ENCODE measurements around the gene PTGDR. TPM values are rescaled to one million over a fixed set of nuclear protein-coding genes. Genes with fewer than 3 reads are reported as not detected.

Gene PTGDR
- total RNA-seq, 2 experiments from 2014 or later: 0.13 to 0.43 TPM

- no peaks in the 10 kb centered on the region for H3K9me3 Mint-ChIP-seq
- POLR2A ChIA-PET: interaction anchor here (0.5 kb wide), 1 partner anchor 14 kb away, joined by 3 read pairs; no protein-coding TSS in a partner anchor
- no peak for DNase-seq
- no peaks in the 10 kb centered on the region for H3K36me3 Mint-ChIP-seq (ENCODE audit: low read depth)
- H3K4me3 Mint-ChIP-seq: no peak overlapping the region
- TF ChIP-seq, protein P1, sequence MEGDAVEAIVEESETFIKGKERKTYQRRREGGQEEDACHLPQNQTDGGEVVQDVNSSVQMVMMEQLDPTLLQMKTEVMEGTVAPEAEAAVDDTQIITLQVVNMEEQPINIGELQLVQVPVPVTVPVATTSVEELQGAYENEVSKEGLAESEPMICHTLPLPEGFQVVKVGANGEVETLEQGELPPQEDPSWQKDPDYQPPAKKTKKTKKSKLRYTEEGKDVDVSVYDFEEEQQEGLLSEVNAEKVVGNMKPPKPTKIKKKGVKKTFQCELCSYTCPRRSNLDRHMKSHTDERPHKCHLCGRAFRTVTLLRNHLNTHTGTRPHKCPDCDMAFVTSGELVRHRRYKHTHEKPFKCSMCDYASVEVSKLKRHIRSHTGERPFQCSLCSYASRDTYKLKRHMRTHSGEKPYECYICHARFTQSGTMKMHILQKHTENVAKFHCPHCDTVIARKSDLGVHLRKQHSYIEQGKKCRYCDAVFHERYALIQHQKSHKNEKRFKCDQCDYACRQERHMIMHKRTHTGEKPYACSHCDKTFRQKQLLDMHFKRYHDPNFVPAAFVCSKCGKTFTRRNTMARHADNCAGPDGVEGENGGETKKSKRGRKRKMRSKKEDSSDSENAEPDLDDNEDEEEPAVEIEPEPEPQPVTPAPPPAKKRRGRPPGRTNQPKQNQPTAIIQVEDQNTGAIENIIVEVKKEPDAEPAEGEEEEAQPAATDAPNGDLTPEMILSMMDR (IDR thresholded peaks at IDR 0.05): no peak
- no peak overlapping the region for H3K27ac Mint-ChIP-seq
- H3K4me1 Mint-ChIP-seq (ENCODE audit: low read depth): peaks cover 22% of the 10 kb centered on the region
- intact Hi-C loops (cut with micrococcal nuclease): no loop called here
- CTCF ChIA-PET: interaction anchor here (2.6 kb wide), 1 partner anchor 9 kb away, joined by 6 read pairs; no protein-coding TSS in a partner anchor
- ATAC-seq: no peak
- no peaks in the 10 kb centered on the region for H3K27me3 Mint-ChIP-seq
Observed at GRCh38 chr14:52240623-52241022, 26.9 kb upstream of the PTGDR start.

GRCh38 chr14:52241087-52241793, 26.3 kb upstream of the PTGDR start:
- Mint-ChIP-seq H3K27me3 (no peaks in the 10 kb centered on the region), H3K4me3 (no peak overlapping the region), H3K9me3 (no peaks in the 10 kb centered on the region), H3K27ac (no peak overlapping the region), H3K36me3 (ENCODE audit: low read depth) (no peaks in the 10 kb centered on the region), H3K4me1 (ENCODE audit: low read depth) (peaks cover 22% of the 10 kb centered on the region)
- TF ChIP-seq, protein P1 (IDR thresholded peaks at IDR 0.05): no peak
- ATAC-seq (peak; percentile 53), DNase-seq (no peak)
- intact Hi-C loops (cut with micrococcal nuclease): no loop called here
- ChIA-PET POLR2A (interaction anchor here (0.5 kb wide), 1 partner anchor 13 kb away, joined by 3 read pairs; no protein-coding TSS in a partner anchor), CTCF (interaction anchor here (2.6 kb wide), 1 partner anchor 8 kb away, joined by 6 read pairs; no protein-coding TSS in a partner anchor)

GRCh38 chr14:52244328-52244727, 23.2 kb upstream of the PTGDR start:
- Mint-ChIP-seq H3K36me3 (ENCODE audit: low read depth) (peaks cover 6% of the 10 kb centered on the region), H3K27ac (no peak overlapping the region), H3K4me1 (ENCODE audit: low read depth) (peaks cover 31% of the 10 kb centered on the region), H3K9me3 (peaks cover 5% of the 10 kb centered on the region), H3K4me3 (no peak overlapping the region), H3K27me3 (no peaks in the 10 kb centered on the region)
- POLR2A ChIA-PET: interaction anchor here (1.0 kb wide), 1 partner anchor 141 kb away, joined by 3 read pairs; no protein-coding TSS in a partner anchor
- intact Hi-C loops (cut with micrococcal nuclease): no loop called here
- CTCF ChIA-PET: no interaction called here
- TF ChIP-seq, protein P1 (IDR thresholded peaks at IDR 0.05): no peak
- DNase-seq: no peak
- ATAC-seq: no peak

- Mint-ChIP-seq H3K9me3 (peaks cover 5% of the 10 kb centered on the region), H3K4me1 (ENCODE audit: low read depth) (peaks cover 28% of the 10 kb centered on the region), H3K27ac (no peak overlapping the region), H3K27me3 (no peaks in the 10 kb centered on the region), H3K4me3 (no peak overlapping the region), H3K36me3 (ENCODE audit: low read depth) (peaks cover 6% of the 10 kb centered on the region)
- intact Hi-C loops (cut with micrococcal nuclease): no loop called here
- DNase-seq (no peak), ATAC-seq (no peak)
- TF ChIP-seq, protein P1 (IDR thresholded peaks at IDR 0.05): no peak
- ChIA-PET CTCF (no interaction called here), POLR2A (interaction anchor here (1.0 kb wide), 1 partner anchor 141 kb away, joined by 3 read pairs; no protein-coding TSS in a partner anchor)
Observed at GRCh38 chr14:52244997-52245396, 22.5 kb upstream of the PTGDR start.

DNA sequence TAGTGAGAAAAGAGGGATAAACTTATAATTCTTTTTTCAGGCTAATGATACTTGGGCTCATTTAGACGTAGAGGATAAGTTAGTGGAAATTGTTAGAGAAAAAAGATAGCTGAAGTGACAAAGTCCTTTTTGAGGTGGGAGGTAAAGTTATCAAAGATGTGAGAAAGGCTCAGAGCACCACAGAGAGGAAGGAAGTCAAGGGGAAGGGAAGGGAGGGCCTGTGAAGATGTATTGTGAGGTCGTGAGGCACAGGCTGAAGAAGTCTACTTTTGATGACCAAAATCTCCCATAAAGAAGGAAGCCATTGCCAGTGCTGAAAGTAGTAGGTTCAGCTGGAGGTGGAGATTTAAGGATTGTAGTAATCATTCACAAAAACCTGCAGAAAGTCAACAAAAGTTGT, 19.4 kb upstream of the PTGDR start:
- ChIA-PET POLR2A (interaction anchor here (0.6 kb wide), 1 partner anchor 185 kb away, joined by 3 read pairs; no protein-coding TSS in a partner anchor), CTCF (no interaction called here)
- intact Hi-C loops (cut with micrococcal nuclease): no loop called here
- Mint-ChIP-seq H3K27ac (peak overlapping the region; percentile 75), H3K4me1 (ENCODE audit: low read depth) (peaks cover 17% of the 10 kb centered on the region), H3K27me3 (no peaks in the 10 kb centered on the region), H3K4me3 (no peak overlapping the region), H3K36me3 (ENCODE audit: low read depth) (peaks cover 6% of the 10 kb centered on the region), H3K9me3 (peaks cover 5% of the 10 kb centered on the region)
- ATAC-seq (peak; percentile 56), DNase-seq (no peak)
- TF ChIP-seq, protein P1 (IDR thresholded peaks at IDR 0.05): no peak
